ENCODE data around the gene SSNA1. TPM values are rescaled to one million over a fixed set of nuclear protein-coding genes. Genes with fewer than 3 reads are reported as not detected.

The SSNA1 gene
- total RNA-seq, 4 donors from 2014 or later = 58.2 to 99.5 (median 76.7) TPM

- DNase-seq (ENCODE audit: extremely low spot score) = no peak
- intact Hi-C loops (cut with DNase I) = no loop called here
- WGBS = 89% methylated on average over 17 of the region's 22 CpGs
- peaks cover 6 to 79% (median 43%) of the 10 kb centered on the region in 4 donors for H3K27me3 ChIP-seq
- H3K4me1 ChIP-seq = peaks cover 27 to 46% (median 33%) of the 10 kb centered on the region in 4 donors
- TF ChIP-seq CTCF (IDR thresholded peaks at IDR 0.05) = no peak
- TF ChIP-seq EP300 (IDR thresholded peaks at IDR 0.05) = no peak
- no peak for TF ChIP-seq POLR2AphosphoS5 (IDR thresholded peaks at IDR 0.05)
- no peak for TF ChIP-seq POLR2A (IDR thresholded peaks at IDR 0.05; ENCODE audit: low read depth)
- no peak overlapping the region for H3K27ac ChIP-seq (replicated peaks in 1 of 4)
- H3K4me3 ChIP-seq = no peak overlapping the region
- H3K36me3 ChIP-seq = no peaks in the 10 kb centered on the region
- H3K9me3 ChIP-seq = no peaks in the 10 kb centered on the region
Observed at GRCh38 chr9:137171149-137171900, 17.2 kb upstream of the SSNA1 start.

- 52% methylated on average over 8 of the region's 21 CpGs for WGBS
Observed at GRCh38 chr9:137172901-137173795, 15.3 kb upstream of the SSNA1 start.

DNA sequence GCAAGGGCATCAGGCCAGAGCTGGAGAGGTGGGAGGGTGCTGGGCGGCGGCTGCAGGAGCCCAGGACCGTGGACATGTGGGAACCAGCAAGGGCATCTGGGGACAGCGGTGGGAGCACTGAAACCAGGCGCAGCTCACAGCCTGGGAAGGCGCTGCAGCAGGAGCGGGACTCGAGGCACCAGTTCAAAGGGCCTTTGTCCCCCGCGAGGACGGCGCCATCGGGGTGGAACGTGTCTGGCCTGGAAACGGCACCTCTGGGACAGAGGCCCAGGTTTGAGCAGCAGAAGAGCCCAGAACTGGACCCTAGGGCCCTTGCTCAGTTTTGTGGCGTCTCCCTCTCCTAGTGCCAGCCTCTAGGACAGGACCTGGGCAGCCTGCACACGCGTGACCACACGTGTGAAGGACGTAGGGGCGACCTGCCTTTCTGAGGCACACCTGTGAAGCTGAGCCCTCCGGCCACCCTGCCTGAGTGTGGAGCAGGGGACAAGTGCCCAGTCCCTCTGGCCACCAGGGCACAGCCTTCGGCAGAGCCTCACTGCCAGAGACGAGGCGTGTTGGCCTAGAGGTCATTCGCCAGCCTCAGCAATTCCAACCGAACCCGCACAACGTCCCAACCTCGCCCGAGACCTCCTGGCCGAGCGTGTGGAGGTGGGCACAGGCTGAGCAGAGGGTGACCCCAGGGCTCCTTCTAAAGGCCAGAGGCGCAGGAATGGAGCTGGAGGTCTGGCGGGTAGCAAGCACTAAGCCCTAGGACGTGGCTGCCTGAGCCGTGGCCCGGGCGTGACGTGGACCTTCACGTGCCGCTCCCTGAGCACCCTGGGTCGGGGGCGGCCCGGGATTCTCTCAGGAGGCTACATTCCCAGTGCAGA lies 14.4 kb upstream of the SSNA1 start:
- H3K27ac ChIP-seq (replicated peaks in 1 of 4) = no peak overlapping the region
- H3K4me1 ChIP-seq = peaks cover 9 to 21% (median 15%) of the 10 kb centered on the region in 4 donors
- H3K36me3 ChIP-seq = peaks cover 0 to 23% (median 16%) of the 10 kb centered on the region in 4 donors
- intact Hi-C loops (cut with DNase I) = no loop called here
- 83% methylated on average over 37 of the region's 45 CpGs for WGBS
- no peak overlapping the region for H3K4me3 ChIP-seq
- no peaks in the 10 kb centered on the region for H3K9me3 ChIP-seq
- TF ChIP-seq CTCF (IDR thresholded peaks at IDR 0.05) (no peak), POLR2A (IDR thresholded peaks at IDR 0.05; ENCODE audit: low read depth) (no peak), POLR2AphosphoS5 (IDR thresholded peaks at IDR 0.05) (no peak), EP300 (IDR thresholded peaks at IDR 0.05) (no peak)
- DNase-seq (ENCODE audit: extremely low spot score) = no peak
- peaks cover 6 to 52% (median 16%) of the 10 kb centered on the region in 4 donors for H3K27me3 ChIP-seq

More at GRCh38 chr9:137172901-137173795, 15.3 kb upstream of the SSNA1 start:
- Histone ChIP-seq H3K4me3 (no peak overlapping the region), H3K36me3 (peaks cover 0 to 14% (median 9%) of the 10 kb centered on the region in 4 donors), H3K9me3 (no peaks in the 10 kb centered on the region), H3K4me1 (peaks cover 18 to 30% (median 24%) of the 10 kb centered on the region in 4 donors), H3K27ac (replicated peaks in 1 of 4) (no peak overlapping the region), H3K27me3 (peaks cover 6 to 61% (median 24%) of the 10 kb centered on the region in 4 donors)
- no peak for DNase-seq (ENCODE audit: extremely low spot score)
- intact Hi-C loops (cut with DNase I) = no loop called here
- TF ChIP-seq POLR2A (IDR thresholded peaks at IDR 0.05; ENCODE audit: low read depth) (no peak), POLR2AphosphoS5 (IDR thresholded peaks at IDR 0.05) (no peak), EP300 (IDR thresholded peaks at IDR 0.05) (no peak), CTCF (IDR thresholded peaks at IDR 0.05) (no peak)

- Histone ChIP-seq H3K27ac (replicated peaks in 1 of 4) (no peak overlapping the region), H3K9me3 (no peaks in the 10 kb centered on the region), H3K4me1 (peaks cover 1 to 14% (median 7%) of the 10 kb centered on the region in 4 donors), H3K4me3 (no peak overlapping the region), H3K27me3 (peaks cover 0 to 44% (median 9%) of the 10 kb centered on the region in 4 donors), H3K36me3 (peaks cover 5 to 31% (median 23%) of the 10 kb centered on the region in 4 donors)
- WGBS = 85% methylated on average over 5 of the region's 34 CpGs
- intact Hi-C loops (cut with DNase I) = no loop called here
- DNase-seq (ENCODE audit: extremely low spot score) = no peak
- TF ChIP-seq CTCF (IDR thresholded peaks at IDR 0.05) (no peak), POLR2A (IDR thresholded peaks at IDR 0.05; ENCODE audit: low read depth) (no peak), EP300 (IDR thresholded peaks at IDR 0.05) (no peak), POLR2AphosphoS5 (IDR thresholded peaks at IDR 0.05) (no peak)
Observed at GRCh38 chr9:137174722-137175293, 13.7 kb upstream of the SSNA1 start.
